Measurements from ENCODE around the gene BOD1. TPM values are rescaled to one million over a fixed set of nuclear protein-coding genes. Genes with fewer than 3 reads are reported as not detected.

BOD1 gene
- total and polyA plus RNA-seq, 2 donors (not counting 3 experiments of a cell fraction or from before 2014, with no cell fraction given) = 57.6 to 62.4 TPM

DNA sequence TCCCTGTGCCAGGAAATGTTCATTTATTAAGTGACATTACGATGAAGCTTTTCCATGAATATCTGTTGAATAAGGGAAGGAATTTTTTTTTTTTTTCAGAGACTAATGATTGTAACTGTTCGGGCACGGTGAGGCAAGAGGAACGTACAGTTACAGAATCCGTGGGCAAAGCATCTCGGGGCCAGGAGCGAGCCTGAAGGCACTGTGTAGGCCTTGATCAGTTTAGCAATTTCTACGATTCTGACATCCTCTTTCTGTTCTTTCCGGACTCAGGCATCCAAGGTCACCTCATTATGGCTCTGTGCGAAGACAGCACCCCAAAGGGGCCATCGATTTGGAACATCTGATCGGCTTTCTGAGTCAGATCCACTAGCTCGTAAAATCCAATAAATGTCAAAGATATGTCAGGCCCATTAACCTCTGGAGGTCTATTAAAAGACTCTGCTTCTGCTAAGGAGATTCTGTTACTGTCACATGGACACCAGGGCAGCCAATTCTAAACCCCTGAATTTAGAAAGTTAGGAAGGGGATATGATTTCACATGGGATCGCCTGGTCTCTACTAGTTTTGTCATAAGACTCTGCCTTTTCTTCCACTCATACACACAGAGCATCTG, 41.4 kb upstream of the BOD1 start:
- Histone ChIP-seq H3K36me3 (ENCODE audit: control insufficient read depth in 2 of 2, extremely low read depth in 1 of 2, insufficient read depth in 2 of 2, low read length in 2 of 2) (no peaks in the 10 kb centered on the region), H3K9ac (replicated peaks; ENCODE audit: extremely low read depth, insufficient read depth, low read length) (no peak overlapping the region), H3K27me3 (ENCODE audit: control insufficient read depth in 2 of 2, insufficient read depth in 2 of 2, low read length in 2 of 2) (no peaks in the 10 kb centered on the region), H3K4me2 (ENCODE audit: insufficient read depth, low read length) (no peak overlapping the region), H3K27ac (ENCODE audit: insufficient read depth, low read depth, low read length) (no peak overlapping the region), H3K4me3 (replicated peaks in 1 of 3; ENCODE audit: insufficient read depth in 1 of 3, low read depth in 1 of 3, low read length in 3 of 3) (no peak overlapping the region), H4K20me1 (replicated peaks; ENCODE audit: control insufficient read depth, extremely low read depth, insufficient read depth, low read length) (no peaks in the 10 kb centered on the region), H3K79me2 (ENCODE audit: control insufficient read depth, insufficient read depth, low read length) (no peaks in the 10 kb centered on the region), H3K4me1 (ENCODE audit: control insufficient read depth, extremely low read depth, insufficient read depth, low read length) (no peaks in the 10 kb centered on the region), H3K9me3 (replicated peaks; ENCODE audit: control insufficient read depth, insufficient read depth, low read length) (no peaks in the 10 kb centered on the region), H2AFZ (ENCODE audit: low read depth, low read length) (no peak overlapping the region), H3K9me1 (replicated peaks; ENCODE audit: control insufficient read depth, extremely low read depth, insufficient read depth, low read length) (no peaks in the 10 kb centered on the region)
- intact Hi-C loops (cut with micrococcal nuclease) = no loop called here
- TF ChIP-seq EZH2 (IDR thresholded peaks at IDR 0.05; ENCODE audit: borderline replicate concordance, low read depth, low read length, severe bottlenecking) = no peak
- no peak for TF ChIP-seq JUN (IDR thresholded peaks at IDR 0.05; ENCODE audit: borderline replicate concordance, insufficient read depth, insufficient read length, low read depth)
- TF ChIP-seq MYC (IDR thresholded peaks at IDR 0.05; ENCODE audit: low read depth, low read length) = no peak
- ChIA-PET CTCF (no interaction called here), POLR2A (no interaction called here)
- DNase-seq (ENCODE audit: low read depth, low spot score) (no peak), FAIRE-seq (no peak)
- no TSS peak for BruUV-seq (replicated peaks)
- dilution Hi-C loops (cut with MboI; ENCODE audit: extremely low pct_ligation_motif_present, low sequenced_read_pairs) = no loop called here

DNA sequence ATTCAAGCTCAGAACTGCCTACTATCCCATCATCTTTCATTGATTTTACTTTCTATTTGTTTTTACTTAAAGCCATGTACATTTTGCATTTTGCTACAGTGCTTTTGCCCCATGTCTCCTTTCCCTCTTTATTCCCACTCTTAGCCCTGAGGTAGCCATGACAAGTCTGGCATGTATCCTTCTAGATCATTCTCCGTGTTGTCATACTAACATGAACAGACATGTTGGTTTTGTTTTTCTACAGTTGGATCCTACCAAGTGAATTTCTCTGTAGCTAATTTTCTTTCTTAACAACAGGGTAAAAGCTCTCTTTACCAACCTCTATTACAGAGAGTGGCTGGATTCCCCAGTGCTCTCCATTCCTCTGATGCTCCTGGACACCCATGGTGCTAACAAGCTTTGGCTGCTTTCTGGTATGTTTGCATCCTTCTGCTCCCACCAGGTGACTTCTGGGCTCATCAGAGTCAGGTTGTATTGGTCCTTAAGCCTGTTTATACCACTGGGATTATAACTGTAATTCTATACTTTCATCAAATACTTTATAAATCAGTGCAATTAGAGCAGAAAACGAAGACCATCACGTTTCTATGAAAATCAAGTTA, 38.8 kb upstream of the BOD1 start:
- Histone ChIP-seq H3K9me3 (replicated peaks; ENCODE audit: control insufficient read depth, insufficient read depth, low read length) (no peaks in the 10 kb centered on the region), H3K79me2 (ENCODE audit: control insufficient read depth, insufficient read depth, low read length) (no peaks in the 10 kb centered on the region), H3K4me1 (ENCODE audit: control insufficient read depth, extremely low read depth, insufficient read depth, low read length) (no peaks in the 10 kb centered on the region), H3K9ac (replicated peaks; ENCODE audit: extremely low read depth, insufficient read depth, low read length) (no peak overlapping the region), H3K36me3 (ENCODE audit: control insufficient read depth in 2 of 2, extremely low read depth in 1 of 2, insufficient read depth in 2 of 2, low read length in 2 of 2) (no peaks in the 10 kb centered on the region), H3K27me3 (ENCODE audit: control insufficient read depth in 2 of 2, insufficient read depth in 2 of 2, low read length in 2 of 2) (no peaks in the 10 kb centered on the region), H3K4me2 (ENCODE audit: insufficient read depth, low read length) (no peak overlapping the region), H4K20me1 (replicated peaks; ENCODE audit: control insufficient read depth, extremely low read depth, insufficient read depth, low read length) (no peaks in the 10 kb centered on the region), H3K9me1 (replicated peaks; ENCODE audit: control insufficient read depth, extremely low read depth, insufficient read depth, low read length) (no peaks in the 10 kb centered on the region), H3K27ac (ENCODE audit: insufficient read depth, low read depth, low read length) (no peak overlapping the region), H3K4me3 (replicated peaks in 1 of 3; ENCODE audit: insufficient read depth in 1 of 3, low read depth in 1 of 3, low read length in 3 of 3) (no peak overlapping the region), H2AFZ (ENCODE audit: low read depth, low read length) (no peak overlapping the region)
- dilution Hi-C loops (cut with MboI; ENCODE audit: extremely low pct_ligation_motif_present, low sequenced_read_pairs) (no loop called here), intact Hi-C loops (cut with micrococcal nuclease) (no loop called here)
- FAIRE-seq (no peak), DNase-seq (ENCODE audit: low read depth, low spot score) (no peak)
- TF ChIP-seq POLR2AphosphoS5 (IDR thresholded peaks at IDR 0.05; ENCODE audit: insufficient read depth, low read depth, low read length) = no peak
- TF ChIP-seq JUN (IDR thresholded peaks at IDR 0.05; ENCODE audit: borderline replicate concordance, insufficient read depth, insufficient read length, low read depth) = no peak
- TF ChIP-seq EZH2 (IDR thresholded peaks at IDR 0.05; ENCODE audit: borderline replicate concordance, low read depth, low read length, severe bottlenecking) = no peak
- TF ChIP-seq FOS (IDR thresholded peaks at IDR 0.05; ENCODE audit: borderline replicate concordance, insufficient read depth, low read length) = no peak
- TF ChIP-seq, protein P1, sequence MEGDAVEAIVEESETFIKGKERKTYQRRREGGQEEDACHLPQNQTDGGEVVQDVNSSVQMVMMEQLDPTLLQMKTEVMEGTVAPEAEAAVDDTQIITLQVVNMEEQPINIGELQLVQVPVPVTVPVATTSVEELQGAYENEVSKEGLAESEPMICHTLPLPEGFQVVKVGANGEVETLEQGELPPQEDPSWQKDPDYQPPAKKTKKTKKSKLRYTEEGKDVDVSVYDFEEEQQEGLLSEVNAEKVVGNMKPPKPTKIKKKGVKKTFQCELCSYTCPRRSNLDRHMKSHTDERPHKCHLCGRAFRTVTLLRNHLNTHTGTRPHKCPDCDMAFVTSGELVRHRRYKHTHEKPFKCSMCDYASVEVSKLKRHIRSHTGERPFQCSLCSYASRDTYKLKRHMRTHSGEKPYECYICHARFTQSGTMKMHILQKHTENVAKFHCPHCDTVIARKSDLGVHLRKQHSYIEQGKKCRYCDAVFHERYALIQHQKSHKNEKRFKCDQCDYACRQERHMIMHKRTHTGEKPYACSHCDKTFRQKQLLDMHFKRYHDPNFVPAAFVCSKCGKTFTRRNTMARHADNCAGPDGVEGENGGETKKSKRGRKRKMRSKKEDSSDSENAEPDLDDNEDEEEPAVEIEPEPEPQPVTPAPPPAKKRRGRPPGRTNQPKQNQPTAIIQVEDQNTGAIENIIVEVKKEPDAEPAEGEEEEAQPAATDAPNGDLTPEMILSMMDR (IDR thresholded peaks at IDR 0.05; ENCODE audit: extremely low read depth in 1 of 2, insufficient read depth in 1 of 2, low read depth in 1 of 2, low read length in 2 of 2) = no peak
- TF ChIP-seq GATA2 (IDR thresholded peaks at IDR 0.05; ENCODE audit: insufficient read depth, insufficient read length, low read depth, low read length) = no peak
- BruUV-seq (replicated peaks) = no TSS peak
- ChIA-PET CTCF (interaction anchor here (2.1 kb wide), 1 partner anchor 10 kb away, joined by 10 read pairs; no protein-coding TSS in a partner anchor), POLR2A (no interaction called here)

Data from endothelial cell of umbilical vein (primary cell).